GM12872 (cell line): ENCODE data around the gene EFHC1.

Experiments
- TF ChIP-seq, protein P1 (sequence below): IDR thresholded peaks from 3 replicates; pipeline ENCODE4 v1.5.1; 2011; ENCODE audit warnings: low read depth, mild to moderate bottlenecking, low read length, moderate library complexity; ENCODE audit not compliant: insufficient read depth

Gene EFHC1

DNA sequence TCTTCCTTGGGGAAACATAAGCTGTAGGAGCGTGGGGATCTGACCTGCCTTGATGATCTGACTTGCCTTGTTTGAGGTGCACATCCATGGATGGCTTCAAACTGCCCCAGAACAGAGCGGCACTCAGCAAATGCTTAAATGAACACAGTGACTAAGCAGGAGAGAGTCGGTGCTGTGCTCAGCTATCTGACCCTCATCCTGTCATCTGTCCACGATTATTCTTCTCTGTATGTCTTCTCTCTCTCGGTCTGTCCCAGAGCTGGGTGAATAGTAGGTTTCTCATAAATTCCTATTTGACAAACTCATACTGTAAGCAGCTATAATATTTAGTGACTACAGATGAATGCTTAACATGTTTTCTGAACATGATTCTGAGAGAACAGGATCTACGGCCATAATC, 119.5 kb downstream of the EFHC1 start:
- TF ChIP-seq, protein P1, sequence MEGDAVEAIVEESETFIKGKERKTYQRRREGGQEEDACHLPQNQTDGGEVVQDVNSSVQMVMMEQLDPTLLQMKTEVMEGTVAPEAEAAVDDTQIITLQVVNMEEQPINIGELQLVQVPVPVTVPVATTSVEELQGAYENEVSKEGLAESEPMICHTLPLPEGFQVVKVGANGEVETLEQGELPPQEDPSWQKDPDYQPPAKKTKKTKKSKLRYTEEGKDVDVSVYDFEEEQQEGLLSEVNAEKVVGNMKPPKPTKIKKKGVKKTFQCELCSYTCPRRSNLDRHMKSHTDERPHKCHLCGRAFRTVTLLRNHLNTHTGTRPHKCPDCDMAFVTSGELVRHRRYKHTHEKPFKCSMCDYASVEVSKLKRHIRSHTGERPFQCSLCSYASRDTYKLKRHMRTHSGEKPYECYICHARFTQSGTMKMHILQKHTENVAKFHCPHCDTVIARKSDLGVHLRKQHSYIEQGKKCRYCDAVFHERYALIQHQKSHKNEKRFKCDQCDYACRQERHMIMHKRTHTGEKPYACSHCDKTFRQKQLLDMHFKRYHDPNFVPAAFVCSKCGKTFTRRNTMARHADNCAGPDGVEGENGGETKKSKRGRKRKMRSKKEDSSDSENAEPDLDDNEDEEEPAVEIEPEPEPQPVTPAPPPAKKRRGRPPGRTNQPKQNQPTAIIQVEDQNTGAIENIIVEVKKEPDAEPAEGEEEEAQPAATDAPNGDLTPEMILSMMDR, result no peak

DNA sequence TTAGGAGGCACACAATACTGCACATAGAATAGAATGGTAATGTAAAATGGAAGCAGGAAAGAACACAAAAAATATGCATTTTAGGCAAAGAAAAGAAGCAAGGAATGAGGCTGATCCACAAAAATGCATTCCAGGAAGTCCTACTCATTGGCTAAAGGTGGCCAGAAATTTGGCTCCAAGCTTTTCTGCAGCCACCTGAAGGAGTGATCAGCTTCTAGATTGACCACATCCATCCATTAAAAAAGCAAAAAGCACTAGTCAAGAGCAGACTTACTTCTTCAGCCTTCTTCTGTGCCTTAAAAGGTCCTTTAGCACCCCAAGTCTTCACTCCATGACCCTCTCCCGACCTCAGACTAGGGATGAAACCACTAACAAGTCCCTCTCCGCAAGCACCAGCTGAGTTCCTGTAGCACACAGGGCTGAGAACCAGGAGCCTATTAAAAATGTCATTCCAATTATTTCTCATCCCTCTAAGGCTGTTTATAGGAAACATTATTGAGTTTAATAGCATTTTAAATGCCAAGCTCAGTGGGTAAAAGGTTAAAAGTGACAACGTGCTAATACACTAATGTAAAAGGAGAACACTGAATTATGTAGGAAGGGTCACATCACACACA, 120.3 kb downstream of the EFHC1 start:
- TF ChIP-seq, protein P1, result no peak

DNA sequence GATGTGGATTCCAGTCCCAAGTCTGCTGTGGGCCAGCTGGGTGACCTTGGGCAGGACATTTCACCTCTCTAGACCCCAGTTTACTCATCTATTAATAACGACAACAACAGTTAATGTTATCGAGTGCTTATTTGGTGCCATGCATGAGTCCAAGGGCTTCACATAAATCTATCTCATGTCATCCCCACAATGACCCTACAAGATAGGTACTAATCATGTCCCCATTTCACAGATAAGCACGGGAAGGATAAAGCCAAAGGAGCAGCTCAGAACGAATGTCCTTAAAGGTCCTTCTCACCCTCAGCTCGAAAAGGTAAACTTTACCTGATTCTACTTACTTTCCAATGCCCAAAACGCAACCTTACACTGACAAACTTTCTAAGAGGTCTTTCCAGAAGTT, 121.0 kb downstream of the EFHC1 start:
- TF ChIP-seq, protein P1, result no peak

DNA sequence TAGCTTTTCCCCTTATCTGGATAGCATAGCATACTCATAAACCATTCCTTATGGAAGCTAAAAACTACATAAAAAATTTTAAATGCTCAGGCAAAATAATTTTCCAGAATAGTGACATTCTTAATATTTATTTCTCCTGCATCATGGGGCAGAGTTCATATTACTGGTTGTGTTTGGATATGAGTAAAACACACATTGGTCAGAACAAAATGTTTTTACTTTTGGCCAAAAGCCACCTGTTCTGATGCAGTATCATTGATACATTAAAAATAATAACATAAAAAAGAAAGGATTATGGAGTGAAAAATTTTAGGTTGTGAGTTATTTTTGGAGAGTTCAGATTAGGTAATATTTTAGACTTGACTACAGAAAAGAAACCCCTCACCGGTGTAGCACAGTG, 123.1 kb downstream of the EFHC1 start:
- TF ChIP-seq, protein P1, result no peak

DNA sequence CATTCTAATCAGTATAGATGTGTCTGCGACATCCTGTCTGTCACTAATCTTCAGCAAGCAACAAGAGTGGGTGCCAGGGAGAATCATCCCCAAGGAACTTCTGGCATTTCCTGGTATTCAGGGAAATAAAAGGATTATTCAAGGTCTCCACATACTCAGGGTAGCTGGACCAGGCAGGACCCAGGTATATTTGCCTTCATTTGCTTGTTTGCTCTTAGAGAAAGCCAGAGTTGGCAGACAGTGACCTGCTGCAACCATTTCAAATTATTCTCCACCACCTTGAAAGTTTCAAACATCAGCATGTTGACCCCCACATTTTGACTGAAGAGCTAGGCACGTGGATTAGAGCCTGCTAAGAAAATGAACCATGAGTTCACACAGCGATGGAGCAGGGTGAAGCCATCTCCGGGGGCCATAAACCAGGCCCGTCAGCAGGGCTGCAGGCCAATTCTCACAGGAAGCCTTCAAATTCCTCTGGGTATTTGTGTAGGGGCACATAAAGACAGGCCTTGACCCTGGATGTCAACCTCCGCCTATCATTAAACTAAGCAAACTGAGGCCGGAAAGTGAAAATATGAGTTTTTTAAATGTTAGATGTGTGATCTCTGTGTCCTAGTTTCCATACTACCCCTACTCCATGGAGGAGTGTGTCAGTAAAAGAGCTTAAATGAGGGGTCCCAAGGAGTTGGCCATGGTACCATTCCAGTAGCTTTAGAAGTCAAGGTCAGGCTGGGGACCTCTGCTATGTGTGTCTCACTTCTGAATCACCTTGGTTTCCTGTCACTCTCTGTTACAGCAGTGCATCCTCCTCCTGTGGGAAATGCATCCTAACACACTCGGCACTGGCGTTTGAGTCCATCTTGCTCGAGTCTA, 123.8 kb downstream of the EFHC1 start:
- TF ChIP-seq, protein P1, result no peak

DNA sequence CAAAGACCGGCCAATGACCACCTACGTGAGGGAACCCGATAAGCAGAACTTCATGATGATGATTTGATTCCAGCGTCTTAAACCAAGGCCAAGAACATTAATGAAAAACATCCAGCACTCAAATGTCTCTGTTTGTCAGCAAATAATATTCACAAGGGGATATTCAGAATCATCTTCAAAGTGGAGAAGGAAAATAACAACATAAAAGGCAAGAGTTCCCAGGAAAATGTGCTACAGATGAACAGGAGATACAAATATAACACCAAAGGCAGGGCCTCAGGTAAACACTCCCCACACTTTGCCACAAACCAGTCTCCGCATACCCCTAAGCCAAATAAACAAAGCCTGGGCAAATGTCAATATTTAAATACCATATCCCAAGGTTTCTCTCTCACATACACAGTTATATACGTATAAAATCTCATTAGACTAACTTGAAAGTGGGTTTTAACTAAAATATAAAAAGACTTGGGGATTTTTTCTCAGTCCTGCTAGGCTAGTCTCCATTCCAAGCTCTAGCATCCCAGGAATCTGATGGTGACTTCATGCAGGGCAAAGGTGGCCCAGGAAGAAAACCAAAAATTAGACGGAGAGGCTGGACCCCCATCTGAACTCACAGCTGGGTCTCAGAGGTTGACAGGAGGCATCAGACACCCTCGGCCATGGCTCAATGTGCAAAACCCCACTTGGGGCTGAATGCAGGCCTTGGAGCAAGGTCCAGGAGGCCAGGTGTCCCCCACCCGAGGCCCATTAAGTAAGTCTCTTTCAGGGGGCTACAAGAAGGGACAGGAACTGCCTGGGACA, 124.7 kb downstream of the EFHC1 start:
- TF ChIP-seq, protein P1, result no peak
